GM18508 (cell line): ENCODE measurements around the gene CABLES1.
"Not testable (repeated sequence)": the region's sequence is repeated elsewhere in the genome, so short reads cannot be mapped to it uniquely, and the experiment has no call there.

Source experiments
- ATAC-seq: cut with Tn5 transposase; IDR thresholded peaks from one replicate; pipeline ENCODE4 v1.9.1; 2021; ENCODE audit warnings: moderate number of reproducible peaks; ENCODE audit not compliant: insufficient read depth, unreplicated experiment

The CABLES1 gene

DNA sequence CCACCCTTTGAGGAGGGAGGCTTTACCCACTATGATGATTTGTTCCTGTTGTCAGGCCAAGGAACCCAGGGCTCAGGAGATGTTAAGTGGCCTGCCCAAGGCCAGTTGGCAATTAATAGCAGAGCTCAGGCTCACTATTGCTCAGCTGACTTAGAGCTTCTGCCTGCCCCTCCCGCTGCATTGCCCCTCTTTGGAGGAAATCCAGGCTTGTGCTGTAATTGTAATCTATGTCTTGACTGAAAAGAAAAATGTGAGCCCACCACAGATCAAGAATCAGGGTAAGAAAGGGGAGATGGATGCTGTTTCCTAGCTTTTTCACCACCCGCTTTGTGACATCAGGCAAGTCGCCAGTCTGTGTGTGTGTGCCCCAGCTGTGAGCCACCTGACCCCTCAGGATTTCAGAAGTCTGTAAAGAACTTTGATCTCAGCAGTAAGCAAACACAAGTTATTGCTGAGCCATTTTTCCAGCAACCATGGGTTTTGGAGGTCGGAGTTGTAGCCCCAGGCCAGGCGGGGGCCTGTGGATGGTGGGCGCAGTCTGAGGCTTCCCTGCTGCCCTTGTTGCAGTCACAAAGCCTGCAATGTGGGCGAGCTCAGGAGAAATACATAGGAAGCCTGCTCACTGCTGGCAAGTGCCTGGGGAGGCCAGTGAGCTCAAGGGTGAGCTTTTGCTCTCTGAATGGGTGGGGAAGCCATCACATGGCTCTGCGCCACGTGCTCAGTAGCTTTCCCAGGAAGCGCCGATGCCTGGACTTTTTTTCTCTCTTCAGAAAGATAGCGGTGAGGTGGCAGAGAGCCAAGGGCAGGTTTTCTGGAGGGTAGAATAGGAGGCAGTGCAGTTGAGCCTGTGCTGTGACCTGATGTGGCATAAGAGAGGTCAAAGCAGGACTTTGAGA is 6.1 kb downstream of the CABLES1 start:
- ATAC-seq = no peak

DNA sequence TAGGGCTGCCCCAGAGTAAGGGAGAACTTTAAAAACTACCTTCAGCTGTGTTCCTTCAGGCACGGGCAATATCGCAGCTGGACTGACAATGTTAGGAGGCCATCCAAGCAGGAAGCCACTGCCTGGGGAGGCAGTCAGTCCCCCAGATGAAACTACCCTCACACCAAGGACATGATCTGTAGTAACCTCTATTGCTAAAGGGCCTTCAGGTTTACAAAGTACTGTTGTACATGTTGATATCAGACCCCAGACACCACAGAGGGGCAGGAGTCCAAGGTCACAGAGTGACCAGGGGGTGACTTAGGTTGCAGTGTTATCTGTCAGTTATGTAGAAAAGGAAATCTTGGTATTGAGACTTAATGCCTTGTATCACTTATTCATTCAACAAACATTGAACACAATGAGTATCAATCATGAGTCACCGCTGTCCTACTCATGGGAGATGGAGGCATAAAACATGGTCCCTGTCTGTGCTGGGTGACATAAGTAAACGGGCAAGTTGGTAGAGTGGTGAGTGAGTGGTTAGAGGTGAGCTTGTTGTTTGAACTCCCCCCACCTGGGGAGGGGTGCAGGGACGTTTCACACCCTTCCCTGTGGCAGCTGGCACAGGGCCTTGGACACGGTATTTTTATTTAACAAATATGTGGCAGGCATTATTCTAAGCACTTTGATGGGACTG is 7.1 kb downstream of the CABLES1 start:
- no peak for ATAC-seq

DNA sequence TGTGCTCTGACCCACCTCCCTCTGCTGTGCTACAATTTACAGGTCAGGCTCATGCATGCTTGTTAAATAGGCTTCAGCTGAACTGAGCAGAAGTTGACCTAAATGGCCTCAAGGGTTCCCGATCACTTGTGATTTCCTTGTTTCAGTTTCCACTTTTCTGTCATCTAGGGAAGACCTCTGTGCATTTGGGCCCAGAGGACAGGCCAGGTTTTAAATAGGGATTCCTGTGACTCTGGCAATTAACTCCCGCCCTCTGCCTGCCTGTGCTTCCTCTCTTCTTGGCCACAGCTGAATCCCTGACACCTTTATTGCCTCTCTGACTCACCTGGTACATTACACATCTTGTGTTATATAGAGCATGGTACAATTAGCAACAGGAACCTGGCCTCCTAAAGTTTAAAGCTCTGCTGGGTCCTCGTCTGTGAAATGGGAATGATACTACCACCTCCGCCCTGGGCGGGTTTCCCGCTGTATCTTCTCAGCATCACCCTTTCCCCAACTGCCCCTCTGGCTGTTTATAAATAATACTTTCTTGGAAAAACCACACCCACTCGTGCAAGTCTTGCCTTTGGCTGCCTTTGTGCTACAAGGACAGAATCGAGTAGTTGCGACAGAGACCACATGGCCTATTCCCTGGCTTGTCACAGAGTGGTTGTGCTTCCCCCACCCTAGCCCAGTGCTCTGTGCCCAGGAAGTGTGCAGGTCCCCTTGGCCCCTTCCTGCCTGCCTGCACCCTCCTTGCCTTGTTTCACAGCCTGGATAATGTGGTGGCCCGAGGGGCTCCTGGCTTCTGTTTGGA is 7.9 kb downstream of the CABLES1 start:
- ATAC-seq = no peak

DNA sequence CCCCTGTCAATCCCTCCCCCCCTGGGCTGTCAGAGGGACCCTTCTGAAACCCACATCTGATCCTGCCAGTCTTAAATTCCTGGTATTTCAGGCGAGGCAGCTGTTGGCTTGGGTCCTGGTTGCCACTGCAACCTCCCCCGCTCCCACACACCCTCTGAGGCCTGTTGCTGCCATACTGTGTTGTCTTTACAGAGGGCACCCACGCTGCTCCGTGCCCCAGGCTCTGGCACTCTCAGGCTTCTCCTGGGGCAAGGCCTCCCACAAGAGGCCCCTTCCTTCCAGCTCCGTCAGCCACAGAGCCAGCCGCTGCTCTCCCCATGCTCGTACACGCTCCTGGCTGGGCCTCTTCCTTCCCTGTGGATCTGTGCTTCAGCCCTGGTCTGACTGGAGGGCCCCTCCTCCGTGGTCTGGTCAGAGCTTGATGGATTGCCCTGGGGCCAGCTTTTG is 8.6 kb downstream of the CABLES1 start:
- ATAC-seq = no peak

DNA sequence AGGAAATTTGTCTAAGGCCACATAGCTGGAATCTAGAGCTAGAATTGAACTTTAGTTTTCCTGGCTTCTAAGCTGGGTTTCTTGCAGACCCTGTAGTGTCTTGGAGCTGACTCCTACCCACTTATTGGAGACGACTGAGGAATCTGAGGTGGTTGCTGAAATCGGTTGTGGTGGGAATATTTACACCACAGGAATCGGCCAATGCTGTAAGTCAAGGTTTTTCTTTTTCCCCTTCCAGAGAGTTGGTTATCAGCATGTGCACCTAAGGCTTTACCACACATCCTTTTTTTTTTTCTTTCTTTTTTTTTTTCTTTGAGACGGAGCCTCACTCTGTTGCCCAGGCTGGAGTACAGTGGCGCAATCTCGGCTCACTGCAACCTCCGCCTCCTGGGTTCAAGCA is 9.4 kb downstream of the CABLES1 start:
- no peak for ATAC-seq

DNA sequence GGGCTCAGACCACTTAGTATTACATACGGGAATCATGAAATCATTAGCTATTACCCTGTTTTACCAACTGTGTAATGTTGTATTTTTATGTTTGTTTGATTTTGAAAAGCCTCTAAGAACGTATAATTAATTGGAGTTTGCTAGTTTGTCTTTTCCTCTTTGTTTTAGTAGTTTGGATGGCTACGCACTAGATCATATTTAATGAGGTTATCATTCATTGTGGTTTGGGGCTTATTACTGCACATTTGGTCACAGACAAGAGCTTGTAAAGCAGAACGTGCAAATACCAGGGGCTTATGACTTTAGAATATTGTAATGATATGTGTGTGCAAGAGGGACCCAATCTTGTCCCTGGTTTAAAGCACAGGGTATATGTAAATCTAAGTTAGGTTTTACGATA is 10.3 kb downstream of the CABLES1 start:
- no peak for ATAC-seq

DNA sequence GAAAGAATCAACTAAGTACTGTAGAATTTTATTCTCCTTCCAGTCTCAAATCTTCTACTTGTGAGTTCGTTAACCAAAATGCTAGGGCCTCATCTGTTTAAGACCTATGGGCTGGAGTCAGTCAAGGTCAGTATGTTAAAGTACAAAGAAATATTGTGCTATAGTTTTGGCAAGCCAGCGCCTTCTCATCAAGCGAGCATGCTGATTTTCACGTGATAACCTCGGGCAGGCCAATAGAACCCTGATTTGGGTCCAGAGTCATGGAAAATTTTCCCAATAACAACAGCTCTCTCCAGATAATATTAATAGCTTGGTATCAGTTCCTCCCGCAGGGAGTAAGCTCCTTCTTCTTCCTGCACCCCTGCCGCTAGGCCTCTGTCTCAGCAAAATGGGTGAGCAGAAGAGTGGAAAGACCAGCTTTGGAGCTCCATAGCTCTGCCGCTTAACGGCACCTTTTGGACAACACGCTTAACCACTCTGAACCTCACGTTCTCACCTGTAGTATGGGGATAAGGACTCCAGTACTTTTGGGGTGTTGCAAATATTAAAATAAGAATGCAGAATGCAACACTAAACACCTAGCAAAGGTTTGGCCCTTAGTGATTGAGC is 11.7 kb downstream of the CABLES1 start:
- no peak for ATAC-seq

DNA sequence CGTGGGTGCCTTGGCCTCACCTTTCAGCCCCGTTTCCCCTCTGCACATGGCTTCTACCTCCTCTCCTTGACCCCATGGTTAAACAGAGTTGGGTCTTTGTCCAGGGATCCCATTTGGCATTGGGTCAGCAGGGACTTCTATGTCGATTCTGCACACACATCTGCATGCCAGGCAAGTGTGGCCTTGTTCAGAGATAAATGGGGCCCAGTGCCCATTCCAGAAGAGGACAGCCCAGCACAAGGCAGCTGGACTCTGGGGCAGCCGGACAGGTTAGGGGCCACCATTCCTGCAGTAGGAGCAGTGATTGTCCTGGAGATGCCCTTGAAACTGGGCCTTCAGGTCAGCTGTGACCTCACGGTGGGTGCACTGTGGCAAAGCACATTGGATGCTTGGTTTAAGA is 13.1 kb downstream of the CABLES1 start:
- ATAC-seq = no peak

DNA sequence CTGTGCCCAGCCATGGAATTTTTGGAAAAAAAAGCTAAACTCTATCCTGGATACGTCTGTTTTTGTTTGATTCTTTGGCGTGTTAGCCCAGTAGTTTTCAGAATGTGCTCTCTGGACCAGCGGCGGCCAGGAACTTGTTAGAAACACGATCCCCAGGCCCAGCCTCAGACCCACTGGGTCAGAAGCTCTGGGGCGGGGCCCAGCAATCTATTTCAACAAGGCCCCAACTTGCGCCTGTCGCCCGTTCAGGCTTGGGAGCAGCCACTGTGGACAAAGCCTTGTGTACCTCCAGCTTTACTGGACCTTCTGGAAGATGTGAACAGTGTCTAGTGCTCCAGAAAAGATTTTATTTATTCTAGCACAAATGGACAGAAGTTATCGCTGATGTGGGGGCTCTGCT is 14.3 kb downstream of the CABLES1 start:
- ATAC-seq = no peak

DNA sequence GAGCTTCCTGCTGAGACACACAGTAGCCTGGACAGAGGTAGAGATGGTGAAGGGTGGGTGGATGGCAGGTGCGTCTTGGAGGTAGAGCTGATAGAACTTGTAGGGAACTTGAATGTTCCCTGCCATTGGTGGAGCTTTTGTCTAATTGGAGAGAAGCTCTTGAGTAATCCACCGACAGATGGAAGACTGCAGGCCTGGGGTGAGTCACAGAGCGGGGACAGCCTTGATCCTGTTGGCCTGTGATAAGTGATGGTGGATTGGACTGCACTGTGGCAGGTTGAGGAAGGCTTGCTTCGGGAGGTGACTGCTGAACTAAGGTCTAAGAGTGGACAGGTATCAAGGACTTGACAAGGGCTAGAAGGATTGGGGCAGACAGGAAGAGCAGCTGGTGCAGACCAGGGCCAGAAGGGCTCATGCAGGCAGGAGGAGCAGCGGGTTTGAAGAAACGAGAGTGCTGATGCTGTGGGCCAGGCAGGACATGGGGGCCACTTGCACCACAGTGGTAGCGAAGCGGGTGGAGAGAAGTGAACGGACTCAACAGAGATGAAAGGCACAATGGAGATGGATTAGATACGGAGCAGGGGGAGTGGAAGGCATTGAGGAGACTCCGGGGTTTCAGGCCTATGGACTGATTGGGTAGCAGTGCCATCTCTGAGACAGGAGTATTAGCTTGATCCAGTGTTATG is 16.3 kb downstream of the CABLES1 start:
- no peak for ATAC-seq

DNA sequence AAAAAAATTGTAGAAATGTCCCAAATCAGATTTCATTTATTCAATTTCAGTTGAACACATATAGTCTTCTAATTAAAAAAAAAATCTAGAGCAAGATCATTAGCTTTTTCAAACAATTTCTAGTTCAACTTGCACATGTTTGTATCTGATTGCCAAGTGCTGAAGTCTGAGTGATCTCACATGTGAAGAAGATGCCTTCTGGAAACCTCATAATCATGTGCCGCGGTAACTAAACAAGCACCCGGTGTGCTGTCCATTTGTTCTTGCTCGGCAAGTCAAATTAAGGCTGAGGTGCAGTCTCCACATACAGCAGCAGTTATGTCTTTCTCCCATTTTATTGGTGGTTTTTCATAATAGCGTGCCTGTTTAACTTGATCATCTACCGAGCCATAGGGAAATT is 18.7 kb downstream of the CABLES1 start:
- no peak for ATAC-seq

DNA sequence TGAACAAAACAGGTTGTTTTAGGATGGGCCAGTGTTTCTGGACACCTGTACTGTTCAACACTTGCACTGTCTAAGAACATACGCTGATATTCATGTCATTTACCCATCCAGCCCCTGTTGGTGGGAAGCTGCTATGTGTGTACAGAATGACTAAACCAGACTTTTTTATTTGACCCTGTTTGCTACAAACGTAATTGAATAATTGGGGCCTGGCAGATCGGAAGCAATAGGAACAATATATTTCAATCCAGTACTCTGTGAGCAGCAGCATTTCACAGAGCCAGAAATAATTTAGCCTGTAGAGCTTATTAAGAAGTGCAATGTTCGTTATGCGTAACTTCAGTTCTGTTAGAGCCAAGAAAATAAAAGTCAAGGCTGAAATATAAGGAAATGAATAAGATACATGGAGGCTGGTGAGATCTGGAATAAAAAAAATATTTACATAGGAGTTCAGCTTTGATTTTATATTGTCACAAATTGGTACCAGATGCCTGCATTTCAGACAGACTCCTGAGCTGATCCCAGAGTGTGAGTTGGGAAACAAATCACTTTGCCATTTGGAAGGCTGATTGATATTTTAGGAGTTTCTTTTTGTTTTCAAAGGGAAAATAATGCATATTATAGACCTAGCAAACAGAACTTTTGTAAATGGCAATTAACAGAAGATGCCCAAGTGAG is 19.7 kb downstream of the CABLES1 start:
- ATAC-seq = no peak

DNA sequence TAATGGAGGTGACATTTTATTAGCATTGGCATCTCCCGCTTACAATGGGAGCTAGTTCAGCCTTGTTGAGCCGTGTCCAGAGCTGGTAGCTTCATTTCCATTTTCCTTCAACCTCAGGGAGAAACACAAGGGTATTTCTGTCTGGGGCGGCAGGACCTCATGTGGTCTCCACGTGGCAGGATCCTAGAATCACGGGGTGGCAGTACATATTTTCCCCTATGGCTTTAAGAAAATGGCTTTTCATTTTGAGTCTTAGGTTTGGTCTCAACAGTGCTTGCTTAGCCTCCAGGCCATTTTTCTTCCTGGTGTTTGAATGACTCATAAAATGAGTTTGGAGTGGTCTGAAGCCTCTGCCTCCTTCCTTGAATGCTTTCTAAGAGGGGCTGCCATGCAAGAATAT is 20.3 kb downstream of the CABLES1 start:
- no peak for ATAC-seq

DNA sequence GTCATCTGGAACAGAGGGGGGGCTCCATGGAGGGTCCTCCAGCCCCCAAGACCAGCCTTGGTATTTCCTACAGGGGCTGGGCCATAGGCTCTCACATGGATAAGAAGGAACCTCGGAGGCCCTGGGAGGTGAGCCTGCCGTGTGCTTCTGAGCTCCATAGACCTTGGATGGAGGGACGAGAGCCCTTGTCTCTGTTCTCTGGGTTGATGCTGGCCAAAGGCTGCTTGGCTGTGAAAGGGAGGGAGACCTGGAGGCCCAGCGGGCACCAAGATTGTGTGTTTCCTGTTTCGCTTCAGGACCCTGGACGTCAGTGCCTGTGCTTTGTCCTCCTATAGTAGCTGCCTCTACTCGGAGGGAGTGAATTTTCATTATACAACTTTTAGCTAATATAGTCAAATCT is 20.8 kb downstream of the CABLES1 start:
- no peak for ATAC-seq

DNA sequence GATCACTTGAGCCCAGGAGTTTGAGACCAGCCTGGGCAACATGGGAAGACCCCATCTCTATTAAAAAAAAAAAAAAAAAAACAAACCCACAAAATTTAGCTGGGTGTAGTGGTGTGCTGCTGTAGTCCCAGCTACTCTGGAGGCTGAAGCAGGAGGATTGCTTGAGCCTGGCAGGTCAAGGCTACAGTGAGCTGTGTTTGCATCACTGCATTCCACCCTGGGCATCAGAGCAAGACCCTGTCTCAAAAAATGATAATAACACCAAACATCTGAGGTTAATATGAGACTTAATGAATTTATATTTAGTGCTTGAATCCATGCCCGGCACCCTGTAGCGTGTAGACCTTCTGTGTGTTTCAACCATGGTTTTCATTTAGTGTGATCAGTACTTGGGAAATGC is 22.8 kb downstream of the CABLES1 start:
- ATAC-seq = no peak

DNA sequence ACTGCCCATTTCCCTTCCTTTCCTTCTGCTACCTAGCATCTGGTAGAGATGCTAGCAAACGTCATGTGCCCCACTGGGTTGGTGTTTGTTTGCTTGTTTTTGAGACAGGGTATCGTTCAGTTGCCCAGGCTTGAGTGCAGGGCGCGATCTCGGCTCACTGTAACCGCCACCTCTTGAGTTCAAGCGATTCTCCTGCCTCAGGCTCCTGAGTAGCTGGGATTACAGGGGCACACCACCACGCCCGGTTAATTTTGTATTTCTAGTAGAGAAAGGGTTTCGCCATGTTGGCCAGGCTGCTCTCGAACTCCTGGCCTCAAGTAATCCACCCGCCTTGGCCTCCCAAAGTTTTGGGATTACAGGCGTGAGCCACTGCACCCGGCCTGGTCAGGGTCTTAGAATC is 23.6 kb downstream of the CABLES1 start:
- not testable (repeated sequence) for ATAC-seq

DNA sequence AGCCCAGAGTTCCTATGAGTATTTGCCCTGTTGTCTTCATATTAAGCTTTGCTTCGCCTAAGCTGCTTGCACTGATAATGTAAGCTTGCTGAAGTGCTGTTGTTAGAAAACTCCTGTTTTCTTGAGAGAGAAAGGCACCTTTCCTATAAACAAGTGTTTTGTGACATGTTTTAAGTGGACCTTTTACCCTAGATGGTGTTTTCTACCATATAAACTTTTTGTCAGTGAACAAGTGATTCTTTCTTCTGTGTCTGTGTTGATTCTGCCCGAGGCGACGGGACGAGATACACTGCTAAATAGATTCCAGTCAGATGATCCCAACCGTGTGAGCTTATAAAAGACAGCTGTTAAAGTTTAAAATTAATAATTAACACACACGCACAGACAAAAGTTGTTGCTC is 24.1 kb downstream of the CABLES1 start:
- no peak for ATAC-seq

DNA sequence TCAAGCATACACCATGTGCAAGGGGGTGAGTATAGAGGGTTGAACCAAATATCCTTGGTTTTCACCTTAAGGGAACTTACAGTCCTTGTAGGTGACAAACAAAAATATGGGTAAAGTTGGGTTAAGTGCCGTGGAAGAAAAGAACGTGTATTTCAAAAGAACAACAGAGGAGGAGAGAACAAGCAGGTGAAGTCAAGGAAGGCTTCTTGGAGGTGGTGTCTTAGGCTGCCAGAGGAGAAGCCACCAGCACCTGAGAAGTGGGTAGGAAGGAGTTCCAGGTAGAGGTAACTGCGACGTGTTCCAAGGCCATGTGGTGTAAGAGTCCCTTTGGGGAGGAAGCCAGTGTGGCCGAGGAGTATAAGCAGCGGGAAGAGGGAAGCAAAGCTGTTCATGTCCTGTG is 27.2 kb downstream of the CABLES1 start:
- ATAC-seq = no peak

DNA sequence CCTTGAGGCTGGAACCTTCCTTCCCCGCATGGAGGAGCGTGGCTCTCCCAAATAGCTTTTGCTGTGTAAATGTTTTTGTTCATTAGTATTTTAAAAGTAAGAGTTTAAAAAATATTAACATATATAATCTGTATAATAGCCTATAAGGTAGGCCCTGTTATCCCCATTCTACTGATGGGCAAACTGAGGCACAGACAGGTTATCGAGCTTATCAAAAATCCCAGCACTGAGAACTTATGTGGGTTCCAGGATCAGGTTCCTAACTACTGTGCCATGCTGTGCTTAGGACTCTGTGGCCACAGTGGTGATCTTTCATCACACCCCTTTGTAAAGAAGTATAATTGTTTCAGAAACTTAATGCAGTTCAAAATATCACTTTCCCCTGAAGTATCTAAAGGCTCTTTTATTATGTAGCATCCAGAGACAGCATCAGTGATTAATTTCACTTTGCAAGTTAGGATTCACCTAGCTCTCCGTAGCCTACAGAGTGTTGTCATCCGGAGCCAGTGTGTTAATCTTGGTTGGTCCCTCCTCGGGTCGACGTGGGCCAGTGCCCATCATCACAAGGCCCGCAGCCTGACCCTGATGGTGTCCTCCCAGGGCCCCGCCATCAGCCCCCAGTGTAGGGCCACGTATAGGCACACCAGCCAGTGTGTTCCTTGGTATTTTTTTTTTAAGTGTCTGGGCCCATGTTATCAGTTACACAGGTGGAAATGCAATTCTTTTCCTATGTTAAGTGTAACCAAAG is 28.7 kb downstream of the CABLES1 start:
- ATAC-seq = no peak
